AG04450 (cell line): ENCODE results near the gene C11orf91. TPM values are rescaled to one million over a fixed set of nuclear protein-coding genes. Genes with fewer than 3 reads are reported as not detected.
A peak's percentile ranks its signal among the peaks of the same experiment; 100 is the strongest.

Experiments
- CTCF ChIA-PET: fragments of 300-600, 350-600 bp; formaldehyde crosslinking; extraction: SDS; loops from one replicate; lab custom pipeline; 2022; ENCODE audit warnings: antibody characterized with exemption, inconsistent platforms; lab: Charles Lee
- POLR2A ChIA-PET: fragments of 350-600 bp; formaldehyde crosslinking; extraction: SDS; loops from one replicate; lab custom pipeline; 2021; ENCODE audit warnings: antibody characterized with exemption, inconsistent platforms; lab: Yijun Ruan, JAX
- DNase-seq: peaks from one replicate; pipeline ENCODE4 v3.0.0-alpha.2; 2011; ENCODE audit warnings: low read depth, low spot score
- H3K27ac ChIP-seq: one replicate; pipeline ENCODE4 v1.5.1; 2012; ENCODE audit warnings: low read depth, low read length, control low read depth
- H3K27me3 ChIP-seq: one replicate; pipeline ENCODE4 v1.6.0; 2012; ENCODE audit warnings: low read length; ENCODE audit not compliant: control insufficient read depth, insufficient read depth
- H3K4me3 ChIP-seq: 2 replicates; pipeline ENCODE4 v1.5.1; 2011; ENCODE audit warnings: mild to moderate bottlenecking, low read depth, low read length, control low read depth
- H3K9me3 ChIP-seq: 2 replicates; pipeline ENCODE4 v1.5.1; 2012; ENCODE audit warnings: low read length; ENCODE audit not compliant: control insufficient read depth, insufficient read depth
- CTCF ChIP-seq: IDR thresholded peaks from 2 replicates; pipeline ENCODE4 v1.5.1; 2011; ENCODE audit warnings: low read depth, low read length, control low read depth, inconsistent platforms
- polyA plus RNA-seq: library from polyadenylated mRNA; depleted of rRNA; stranded (reverse); fragments of >200 nt; gene quantifications from 2 replicates; pipeline ENCODE4 v1.2.3, GENCODE V29; 2011

Gene C11orf91
- polyA plus RNA-seq, 1 experiment: not detected

GRCh38 chr11:33721426-33721825 is 20.8 kb upstream of the C11orf91 start:
- Histone ChIP-seq H3K27me3 (no peaks in the 10 kb centered on the region), H3K4me3 (no peak overlapping the region), H3K9me3 (no peaks in the 10 kb centered on the region), H3K27ac (peak overlapping the region; percentile 87)
- ChIA-PET POLR2A (interaction anchor here (1.2 kb wide), 1 partner anchor 15 kb away, joined by 4 read pairs; the partner anchor contains the start of gene CD59), CTCF (no interaction called here)
- no peak for TF ChIP-seq CTCF
- DNase-seq: no peak

- ChIA-PET POLR2A (no interaction called here), CTCF (interaction anchor here (1.2 kb wide), 1 partner anchor 23 kb away, joined by 5 read pairs; no protein-coding TSS in a partner anchor)
- Histone ChIP-seq H3K27ac (no peak overlapping the region), H3K27me3 (no peaks in the 10 kb centered on the region), H3K9me3 (no peaks in the 10 kb centered on the region), H3K4me3 (no peak overlapping the region)
- no peak for DNase-seq
- no peak for TF ChIP-seq CTCF
Observed at GRCh38 chr11:33719587-33719986, 19.0 kb upstream of the C11orf91 start.

GRCh38 chr11:33718440-33718839 is 17.8 kb upstream of the C11orf91 start:
- Histone ChIP-seq H3K9me3 (no peaks in the 10 kb centered on the region), H3K27me3 (no peaks in the 10 kb centered on the region), H3K27ac (no peak overlapping the region), H3K4me3 (no peak overlapping the region)
- no peak for TF ChIP-seq CTCF
- ChIA-PET CTCF (interaction anchor here (0.7 kb wide), 1 partner anchor 50 kb away, joined by 4 read pairs; no protein-coding TSS in a partner anchor), POLR2A (no interaction called here)
- no peak for DNase-seq

- peak; percentile 28; the same call in 1 of the 2 replicates for TF ChIP-seq CTCF
- no peak for DNase-seq
- Histone ChIP-seq H3K4me3 (no peak overlapping the region), H3K27me3 (no peaks in the 10 kb centered on the region), H3K9me3 (no peaks in the 10 kb centered on the region), H3K27ac (no peak overlapping the region)
- ChIA-PET POLR2A (interaction anchor here (1.0 kb wide), 1 partner anchor 14 kb away, joined by 3 read pairs; no protein-coding TSS in a partner anchor), CTCF (interaction anchor here (0.7 to 4.6 kb wide), 6 partner anchors 11 to 113 kb away, joined by 3 to 42 read pairs (median 4); no protein-coding TSS in a partner anchor)
Observed at GRCh38 chr11:33716243-33716642, 15.6 kb upstream of the C11orf91 start.

GRCh38 chr11:33713856-33714398 is 13.3 kb upstream of the C11orf91 start:
- ChIA-PET CTCF (interaction anchor here (0.6 to 4.6 kb wide), 4 partner anchors 11 to 44 kb away, joined by 3 to 42 read pairs (median 4); no protein-coding TSS in a partner anchor), POLR2A (no interaction called here)
- H3K4me3 ChIP-seq: no peak overlapping the region
- H3K27me3 ChIP-seq: no peaks in the 10 kb centered on the region
- H3K27ac ChIP-seq: no peak overlapping the region
- TF ChIP-seq CTCF: no peak
- H3K9me3 ChIP-seq: no peaks in the 10 kb centered on the region
- no peak for DNase-seq
